Fibroblast of lung (primary cell): ENCODE results near the gene ARHGEF26.

Experiments used
- EZH2 ChIP-seq: IDR thresholded peaks from 2 replicates; pipeline ENCODE4 v1.5.1; 2012; ENCODE audit warnings: low read length, control low read depth, mild to moderate bottlenecking; ENCODE audit errors: missing control alignments
- TF ChIP-seq, protein P1 (sequence below), 2 donors: IDR thresholded peaks in 1 of 2; conservative IDR thresholded peaks in 1 of 2; 1 replicate in 1 of 2; 2 replicates in 1 of 2; pipeline ENCODE4 v1.5.1; 2011 to 2012; ENCODE audit warnings: low read length in 2 of 2, control low read depth in 1 of 2, inconsistent platforms in 1 of 2, low read depth in 1 of 2, mild to moderate bottlenecking in 1 of 2

GRCh38 chr3:154175041-154175440, 53.9 kb downstream of the ARHGEF26 start:
- TF ChIP-seq, protein P1, sequence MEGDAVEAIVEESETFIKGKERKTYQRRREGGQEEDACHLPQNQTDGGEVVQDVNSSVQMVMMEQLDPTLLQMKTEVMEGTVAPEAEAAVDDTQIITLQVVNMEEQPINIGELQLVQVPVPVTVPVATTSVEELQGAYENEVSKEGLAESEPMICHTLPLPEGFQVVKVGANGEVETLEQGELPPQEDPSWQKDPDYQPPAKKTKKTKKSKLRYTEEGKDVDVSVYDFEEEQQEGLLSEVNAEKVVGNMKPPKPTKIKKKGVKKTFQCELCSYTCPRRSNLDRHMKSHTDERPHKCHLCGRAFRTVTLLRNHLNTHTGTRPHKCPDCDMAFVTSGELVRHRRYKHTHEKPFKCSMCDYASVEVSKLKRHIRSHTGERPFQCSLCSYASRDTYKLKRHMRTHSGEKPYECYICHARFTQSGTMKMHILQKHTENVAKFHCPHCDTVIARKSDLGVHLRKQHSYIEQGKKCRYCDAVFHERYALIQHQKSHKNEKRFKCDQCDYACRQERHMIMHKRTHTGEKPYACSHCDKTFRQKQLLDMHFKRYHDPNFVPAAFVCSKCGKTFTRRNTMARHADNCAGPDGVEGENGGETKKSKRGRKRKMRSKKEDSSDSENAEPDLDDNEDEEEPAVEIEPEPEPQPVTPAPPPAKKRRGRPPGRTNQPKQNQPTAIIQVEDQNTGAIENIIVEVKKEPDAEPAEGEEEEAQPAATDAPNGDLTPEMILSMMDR (conservative IDR thresholded peaks at IDR 0.05 in 1 of 2, IDR thresholded peaks at IDR 0.05 in 1 of 2; ENCODE audit: low read depth in 1 of 2, low read length in 2 of 2), result no peak
- TF ChIP-seq EZH2, result no peak
